Gastroesophageal sphincter (tissue), 3 donors: Measurements from ENCODE around the gene RPTN.

Experiments used
- EP300 ChIP-seq: sonication (generic); formaldehyde crosslinking; IDR thresholded peaks from one replicate; pipeline ENCODE4 v1.6.1; 2017; ENCODE audit warnings: antibody characterized with exemption, mild to moderate bottlenecking
- POLR2A ChIP-seq, 2 donors: fragments of 450-650 bp; IDR thresholded peaks; one replicate each; pipeline ENCODE4 v1.6.1; 2017; ENCODE audit warnings: antibody characterized with exemption in 2 of 2, mild to moderate bottlenecking in 2 of 2, moderate library complexity in 1 of 2
- TF ChIP-seq, protein P1 (sequence below), 4 experiments: fragments of 200-600 bp in 2 of 4; fragments of 450-650 bp in 2 of 4; sonication (generic) in 1 of 4; IDR thresholded peaks; one replicate each; pipeline ENCODE4 v1.5.1; 2017 to 2019; ENCODE audit warnings: antibody characterized with exemption in 4 of 4, mild to moderate bottlenecking in 2 of 4, moderate library complexity in 2 of 4

DNA sequence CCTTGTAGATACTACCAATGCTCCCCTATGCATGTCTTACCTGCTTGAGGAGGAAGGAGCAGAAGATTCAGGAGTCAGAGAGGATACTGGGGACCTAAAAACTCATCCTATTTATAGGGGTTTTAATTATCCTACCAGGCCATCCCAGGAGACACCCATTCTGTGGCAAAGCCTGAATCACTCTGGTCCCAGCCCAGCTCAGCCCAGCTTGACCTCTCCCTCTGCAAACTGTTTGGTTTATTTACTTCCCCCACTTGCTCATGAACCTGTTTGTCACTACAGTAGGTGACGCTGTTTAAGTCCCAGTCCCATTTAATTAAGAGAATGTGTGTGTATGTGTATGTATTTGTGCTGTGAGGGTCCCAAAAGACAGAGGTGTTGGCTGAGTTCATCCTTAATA is at the start of gene RPTN:
- TF ChIP-seq, protein P1, sequence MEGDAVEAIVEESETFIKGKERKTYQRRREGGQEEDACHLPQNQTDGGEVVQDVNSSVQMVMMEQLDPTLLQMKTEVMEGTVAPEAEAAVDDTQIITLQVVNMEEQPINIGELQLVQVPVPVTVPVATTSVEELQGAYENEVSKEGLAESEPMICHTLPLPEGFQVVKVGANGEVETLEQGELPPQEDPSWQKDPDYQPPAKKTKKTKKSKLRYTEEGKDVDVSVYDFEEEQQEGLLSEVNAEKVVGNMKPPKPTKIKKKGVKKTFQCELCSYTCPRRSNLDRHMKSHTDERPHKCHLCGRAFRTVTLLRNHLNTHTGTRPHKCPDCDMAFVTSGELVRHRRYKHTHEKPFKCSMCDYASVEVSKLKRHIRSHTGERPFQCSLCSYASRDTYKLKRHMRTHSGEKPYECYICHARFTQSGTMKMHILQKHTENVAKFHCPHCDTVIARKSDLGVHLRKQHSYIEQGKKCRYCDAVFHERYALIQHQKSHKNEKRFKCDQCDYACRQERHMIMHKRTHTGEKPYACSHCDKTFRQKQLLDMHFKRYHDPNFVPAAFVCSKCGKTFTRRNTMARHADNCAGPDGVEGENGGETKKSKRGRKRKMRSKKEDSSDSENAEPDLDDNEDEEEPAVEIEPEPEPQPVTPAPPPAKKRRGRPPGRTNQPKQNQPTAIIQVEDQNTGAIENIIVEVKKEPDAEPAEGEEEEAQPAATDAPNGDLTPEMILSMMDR (IDR thresholded peaks at IDR 0.05) = no peak
- no peak for TF ChIP-seq EP300
- TF ChIP-seq POLR2A (IDR thresholded peaks at IDR 0.05) = no peak
